Measurements from ENCODE around the gene DYNC2I2. TPM values are rescaled to one million over a fixed set of nuclear protein-coding genes. Genes with fewer than 3 reads are reported as not detected.

The DYNC2I2 gene
- total and polyA plus RNA-seq, 2 of the 4 experiments (the other 2 are of a cell fraction) = 33.7 to 37.1 TPM

- no peak overlapping the region for H2BK120ac ChIP-seq (ENCODE audit: low read depth, low read length)
- H3K9me3 ChIP-seq (ENCODE audit: control insufficient read depth, insufficient read depth, low read length) = no peaks in the 10 kb centered on the region
- no peak overlapping the region for H3K23ac ChIP-seq (ENCODE audit: low read depth, low read length)
- H3K18ac ChIP-seq (ENCODE audit: low read depth, low read length) = no peak overlapping the region
- no peak overlapping the region for H3K56ac ChIP-seq (ENCODE audit: extremely low read depth, insufficient read depth, low read length)
- H3K36me3 ChIP-seq (ENCODE audit: control insufficient read depth, insufficient read depth, low read length) = no peaks in the 10 kb centered on the region
- no peak overlapping the region for H3K9ac ChIP-seq (ENCODE audit: low read depth, low read length)
- TF ChIP-seq SMC3 (IDR thresholded peaks at IDR 0.05; ENCODE audit: low read depth, low read length) (no peak), MAFK (IDR thresholded peaks at IDR 0.05; ENCODE audit: low read depth, low read length) (no peak), CEBPB (IDR thresholded peaks at IDR 0.05; ENCODE audit: low read depth, low read length) (no peak), MXI1 (IDR thresholded peaks at IDR 0.05; ENCODE audit: borderline replicate concordance, low read depth, low read length) (no peak), CHD1 (IDR thresholded peaks at IDR 0.05; ENCODE audit: low read depth, low read length) (no peak), BHLHE40 (IDR thresholded peaks at IDR 0.05; ENCODE audit: low read depth, low read length) (no peak), RCOR1 (IDR thresholded peaks at IDR 0.05; ENCODE audit: insufficient replicate concordance, low read length) (no peak), NFE2L2 (IDR thresholded peaks at IDR 0.05; ENCODE audit: low read depth, low read length) (no peak), FOS (IDR thresholded peaks at IDR 0.05; ENCODE audit: low read depth, low read length) (no peak), POLR2A (IDR thresholded peaks at IDR 0.05; ENCODE audit: low read depth, low read length) (no peak), MAZ (IDR thresholded peaks at IDR 0.05; ENCODE audit: borderline replicate concordance, low read depth, low read length) (no peak)
- TF ChIP-seq, protein P1, sequence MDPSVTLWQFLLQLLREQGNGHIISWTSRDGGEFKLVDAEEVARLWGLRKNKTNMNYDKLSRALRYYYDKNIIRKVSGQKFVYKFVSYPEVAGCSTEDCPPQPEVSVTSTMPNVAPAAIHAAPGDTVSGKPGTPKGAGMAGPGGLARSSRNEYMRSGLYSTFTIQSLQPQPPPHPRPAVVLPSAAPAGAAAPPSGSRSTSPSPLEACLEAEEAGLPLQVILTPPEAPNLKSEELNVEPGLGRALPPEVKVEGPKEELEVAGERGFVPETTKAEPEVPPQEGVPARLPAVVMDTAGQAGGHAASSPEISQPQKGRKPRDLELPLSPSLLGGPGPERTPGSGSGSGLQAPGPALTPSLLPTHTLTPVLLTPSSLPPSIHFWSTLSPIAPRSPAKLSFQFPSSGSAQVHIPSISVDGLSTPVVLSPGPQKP (IDR thresholded peaks at IDR 0.05; ENCODE audit: borderline replicate concordance, low read depth, low read length) = no peak
- H4K5ac ChIP-seq (ENCODE audit: low read depth, low read length) = no peak overlapping the region
- H3K4me3 ChIP-seq (ENCODE audit: insufficient read depth, low read depth, low read length) = no peak overlapping the region
- no peaks in the 10 kb centered on the region for H3K4me1 ChIP-seq (ENCODE audit: control insufficient read depth, insufficient read depth, low read length)
- no peaks in the 10 kb centered on the region for H3K9me1 ChIP-seq (ENCODE audit: insufficient read depth, low read length)
- H2BK15ac ChIP-seq (ENCODE audit: low read depth, low read length) = no peak overlapping the region
- H3K27ac ChIP-seq (ENCODE audit: insufficient read depth, low read length) = no peak overlapping the region
- dilution Hi-C loops (cut with HindIII; ENCODE audit: low sequenced_read_pairs, unreplicated experiment) = no loop called here
- H4K20me1 ChIP-seq (ENCODE audit: insufficient read depth, low read length) = no peaks in the 10 kb centered on the region
- CTCF ChIA-PET = no interaction called here
- no peak overlapping the region for H4K8ac ChIP-seq (ENCODE audit: low read depth in 2 of 2, low read length in 2 of 2)
- H3K14ac ChIP-seq (replicated peaks; ENCODE audit: low read depth, low read length) = no peak overlapping the region
- no peaks in the 10 kb centered on the region for H3K27me3 ChIP-seq (ENCODE audit: control insufficient read depth, insufficient read depth, low read length)
- H2AFZ ChIP-seq (replicated peaks; ENCODE audit: low read length, poor library complexity) = no peak overlapping the region
- no TSS peak for BruUV-seq (replicated peaks)
- 91% methylated on average over 6 of the region's 10 CpGs; no CpG with 5 or more reads in 1 of the 2 experiments for WGBS, 2 experiments (ENCODE audit: extremely low coverage in 2 of 2, insufficient read length in 1 of 2)
- no peak overlapping the region for H2AK5ac ChIP-seq (ENCODE audit: low read depth, low read length)
- POLR2A ChIA-PET (ENCODE audit: unreplicated experiment) = no interaction called here
- H2BK20ac ChIP-seq (ENCODE audit: low read depth, low read length) = no peak overlapping the region
- no peak overlapping the region for H2BK5ac ChIP-seq (ENCODE audit: low read depth, low read length, poor library complexity, severe bottlenecking)
- no peak overlapping the region for H3K4ac ChIP-seq (ENCODE audit: low read depth, low read length)
- intact Hi-C loops (cut with micrococcal nuclease) = no loop called here
- no peak overlapping the region for H3K4me2 ChIP-seq (ENCODE audit: low read depth, low read length)
- in situ Hi-C loops (cut with MboI; ENCODE audit: low sequenced_read_pairs) = no loop called here
- no peak overlapping the region for H2AK9ac ChIP-seq (replicated peaks; ENCODE audit: low read depth, low read length, poor library complexity)
- DNase-seq (no peak), ATAC-seq (ENCODE audit: low read depth) (no peak)
- no peak overlapping the region for H4K91ac ChIP-seq (ENCODE audit: insufficient read depth, low read depth, low read length)
- H3K79me1 ChIP-seq (ENCODE audit: low read depth in 1 of 2, low read length in 2 of 2) = no peaks in the 10 kb centered on the region; a peak in 2 of 4 replicates
Measured at GRCh38 chr9:128677794-128678193, 21.1 kb upstream of the DYNC2I2 start.
